ENCODE data around the gene VRK1.
A peak's percentile ranks its signal among the peaks of the same experiment; 100 is the strongest.

VRK1 gene

DNA sequence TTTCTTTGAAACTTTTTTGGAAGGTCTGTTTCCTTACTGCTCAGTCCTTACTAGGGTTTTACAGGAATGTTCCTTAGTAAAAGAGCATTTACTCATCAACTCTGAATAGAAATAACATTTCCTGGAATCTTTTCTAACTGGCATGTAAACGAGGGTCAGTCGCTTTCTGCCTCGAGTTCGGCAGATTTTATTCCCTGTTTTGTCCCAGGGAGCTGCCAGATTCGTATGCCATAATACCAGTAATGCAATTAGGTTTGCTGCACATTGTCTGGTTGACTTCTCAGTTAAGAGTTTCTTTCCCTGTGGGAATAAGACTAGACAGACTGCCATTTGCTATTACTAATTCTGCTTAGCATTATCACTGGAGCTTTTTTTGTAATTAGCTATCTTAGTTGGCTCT lies 91.9 kb downstream of the VRK1 start:
- peak; percentile 27 for DNase-seq

- no peak for DNase-seq
Observed at GRCh38 chr14:96893966-96894622, 96.9 kb downstream of the VRK1 start.

GRCh38 chr14:96894966-96895365 lies 97.8 kb downstream of the VRK1 start:
- DNase-seq, result no peak

DNA sequence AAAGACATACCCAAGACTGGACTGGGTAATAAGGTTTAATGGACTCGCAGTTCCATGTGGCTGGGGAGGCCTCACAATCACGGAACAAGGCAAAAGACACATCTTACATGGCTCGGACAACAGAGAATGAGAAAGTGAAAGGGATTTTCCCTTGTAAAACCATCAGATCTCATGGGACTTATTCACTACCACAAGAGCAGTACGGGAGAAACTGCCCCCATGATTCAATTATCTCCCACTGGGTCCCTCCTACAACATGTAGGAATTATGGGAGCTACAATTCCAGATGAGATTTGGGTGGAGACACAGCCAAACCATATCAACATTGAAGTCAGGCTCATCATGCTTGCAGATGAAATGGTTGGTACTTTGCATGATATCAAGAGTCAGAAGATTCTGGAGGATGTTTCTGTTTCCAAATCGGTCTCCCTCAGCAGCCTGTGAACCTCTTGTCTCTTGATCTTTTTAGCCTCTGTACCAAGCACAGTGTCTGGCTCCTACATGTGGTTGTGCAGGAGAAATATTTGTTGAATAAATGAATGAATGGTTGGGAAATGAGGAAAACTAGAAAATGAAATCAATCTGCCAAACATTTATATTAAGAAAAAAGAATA lies 98.6 kb downstream of the VRK1 start:
- DNase-seq, result no peak

DNA sequence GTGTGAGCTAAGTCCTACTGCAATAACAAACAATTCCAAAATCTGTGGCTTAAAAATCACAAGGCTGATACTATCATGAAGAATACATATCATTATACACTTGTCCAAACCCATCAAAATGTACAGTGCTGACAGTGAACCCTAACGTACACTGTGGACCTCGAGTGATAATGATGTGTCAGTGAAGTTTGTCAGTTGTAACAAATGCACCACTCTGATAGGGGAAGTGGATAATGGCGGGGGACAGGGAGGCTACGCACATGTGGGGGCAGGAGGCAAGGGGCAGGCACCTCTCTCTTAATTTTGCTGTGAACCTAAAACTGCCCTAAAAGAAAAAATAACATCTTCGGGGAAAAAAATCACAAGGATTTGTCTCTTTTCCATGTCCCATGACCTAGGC lies 100.0 kb downstream of the VRK1 start:
- DNase-seq, result no peak

DNA sequence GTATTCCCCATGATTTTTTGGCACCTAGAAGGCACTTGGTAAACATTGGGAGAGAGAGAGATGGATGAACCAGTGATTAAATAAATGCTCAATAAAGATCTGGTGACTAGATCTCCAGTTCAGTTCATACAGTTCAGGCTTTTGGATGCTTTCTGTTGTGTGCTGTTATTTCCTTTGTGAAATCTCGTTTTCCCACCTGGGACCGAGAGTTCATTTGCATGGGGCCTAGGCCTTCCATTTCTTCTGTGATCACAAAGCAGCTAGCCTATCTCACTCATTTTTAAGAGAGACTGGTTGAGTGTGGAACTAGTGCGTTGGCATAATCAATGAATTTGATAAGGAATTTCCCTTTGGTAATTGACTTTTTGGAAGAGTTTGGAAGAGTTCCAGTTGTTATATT lies 104.0 kb downstream of the VRK1 start:
- no peak for DNase-seq

DNA sequence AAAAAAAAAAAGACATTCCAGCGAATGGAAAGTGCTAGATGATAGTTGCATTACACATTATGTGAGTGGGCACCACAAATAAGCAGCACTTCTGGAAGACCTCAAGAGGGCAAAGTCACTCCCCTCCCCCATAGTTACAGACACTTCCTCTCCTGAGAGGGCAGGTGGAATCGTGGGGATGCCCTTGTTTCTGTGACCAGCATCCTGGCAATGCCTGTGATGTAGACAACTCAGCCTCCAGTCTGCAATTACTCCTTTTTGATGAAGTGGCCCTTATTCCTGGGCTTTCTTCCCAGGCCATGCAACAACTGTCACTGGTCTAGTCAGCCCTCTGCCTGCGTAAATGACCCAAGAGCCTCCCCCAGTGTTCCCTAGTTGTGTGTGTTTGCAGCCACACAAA lies 104.8 kb downstream of the VRK1 start:
- no peak for DNase-seq

- no peak for DNase-seq
Observed at GRCh38 chr14:96903444-96904023, 106.4 kb downstream of the VRK1 start.

GRCh38 chr14:96904201-96904600 lies 107.0 kb downstream of the VRK1 start:
- DNase-seq, result no peak

DNA sequence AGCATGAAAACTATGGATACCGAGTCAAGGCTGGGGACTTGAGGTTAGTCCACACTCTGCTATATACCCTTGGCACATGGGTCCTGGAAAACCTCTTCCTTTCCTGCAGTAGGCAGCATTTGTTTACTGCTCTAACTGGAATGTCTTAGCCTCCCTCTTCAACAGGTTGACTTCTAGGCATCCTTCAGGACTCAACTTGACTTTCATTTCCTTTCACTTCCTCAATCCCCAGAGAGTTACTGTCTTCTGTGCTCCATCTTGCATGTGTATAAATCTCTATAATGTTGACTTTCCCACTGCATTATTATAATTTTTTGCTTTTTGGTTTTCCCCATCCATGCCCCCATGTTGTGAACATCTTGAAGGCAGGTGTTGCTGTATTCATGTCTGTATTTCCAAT lies 107.9 kb downstream of the VRK1 start:
- no peak for DNase-seq

- DNase-seq, result no peak
Observed at GRCh38 chr14:96905825-96906224, 108.6 kb downstream of the VRK1 start.

GRCh38 chr14:96906434-96906833 lies 109.3 kb downstream of the VRK1 start:
- DNase-seq, result no peak

- no peak for DNase-seq
Observed at GRCh38 chr14:96909841-96910364, 112.7 kb downstream of the VRK1 start.

DNA sequence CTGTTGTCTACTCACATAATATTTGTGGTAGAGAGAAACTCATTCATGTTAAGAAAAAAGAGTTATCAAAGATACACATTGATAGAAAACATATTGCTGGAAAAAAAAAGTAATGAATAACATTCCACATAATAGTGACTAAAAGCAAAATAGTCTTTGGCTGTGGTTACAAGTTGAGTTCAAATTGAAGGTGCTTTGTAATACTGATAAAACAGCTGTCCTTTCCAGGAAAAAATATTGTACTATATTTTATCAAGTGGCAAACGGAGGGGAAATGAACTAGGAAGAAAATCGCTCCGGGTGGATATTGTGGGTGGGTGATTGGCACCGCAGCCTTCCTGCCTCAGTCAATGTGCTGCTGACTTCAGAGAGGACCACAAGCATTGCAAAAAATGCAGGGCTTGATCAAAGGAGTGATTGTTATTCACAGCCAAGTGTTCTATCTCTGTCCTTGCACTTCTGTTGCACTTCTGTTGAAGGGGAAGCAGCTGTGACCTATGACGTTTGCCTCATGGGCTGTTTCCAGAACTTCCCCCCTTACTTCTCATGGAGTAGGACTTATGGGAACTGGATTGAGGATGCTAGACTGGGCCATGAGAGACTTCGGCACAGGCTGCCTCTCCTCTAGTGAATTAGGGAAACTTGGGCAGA lies 114.4 kb downstream of the VRK1 start:
- DNase-seq, result no peak

GRCh38 chr14:96914571-96915128 lies 117.5 kb downstream of the VRK1 start:
- peak; percentile 49 for DNase-seq

DNA sequence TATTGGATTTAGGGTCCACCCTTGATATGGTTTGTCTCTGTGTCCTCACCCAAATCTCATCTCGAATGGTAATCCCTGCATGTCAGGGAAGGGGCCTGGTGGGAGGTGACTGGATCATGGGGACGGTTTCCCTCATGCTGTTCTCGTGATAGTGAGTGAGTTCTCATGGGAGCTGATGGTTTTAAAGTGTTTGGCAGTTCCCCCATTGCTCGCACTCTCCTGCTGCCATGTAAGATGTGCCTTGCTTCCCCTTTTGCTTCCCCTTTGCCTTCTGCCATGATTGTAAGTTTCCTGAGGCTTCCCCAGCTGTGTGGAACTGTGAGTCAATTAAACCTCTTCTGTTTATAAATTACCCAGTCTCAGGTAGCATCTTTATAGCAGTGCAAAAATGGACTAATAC lies 118.3 kb downstream of the VRK1 start:
- no peak for DNase-seq

GRCh38 chr14:96916751-96917150 lies 119.6 kb downstream of the VRK1 start:
- no peak for DNase-seq

DNA sequence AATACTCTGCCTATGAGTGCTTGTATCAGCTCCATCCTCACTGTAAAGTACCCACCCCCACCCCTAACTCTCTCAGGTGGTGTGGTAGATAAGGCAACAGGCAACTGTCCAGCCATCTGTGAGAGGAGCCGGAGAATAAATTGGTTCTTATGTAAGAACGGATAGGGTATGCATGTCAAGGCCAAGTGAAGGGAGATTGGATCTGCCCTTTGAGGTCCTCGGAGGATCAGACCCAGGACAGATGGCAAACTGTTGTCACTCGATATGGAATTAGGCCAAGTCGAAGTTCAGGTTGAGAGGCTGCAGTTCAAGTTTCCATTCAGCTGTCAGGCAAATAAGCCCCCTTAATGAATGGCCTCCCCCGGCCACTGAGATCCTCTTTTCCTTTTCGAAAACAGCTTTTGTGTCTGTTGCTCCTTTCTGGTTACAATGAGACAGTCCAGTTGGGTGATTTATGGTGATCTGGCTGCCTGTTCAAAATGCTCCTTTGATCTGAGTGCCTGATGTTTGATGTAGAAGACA lies 120.3 kb downstream of the VRK1 start:
- peak; percentile 96 for DNase-seq

DNA sequence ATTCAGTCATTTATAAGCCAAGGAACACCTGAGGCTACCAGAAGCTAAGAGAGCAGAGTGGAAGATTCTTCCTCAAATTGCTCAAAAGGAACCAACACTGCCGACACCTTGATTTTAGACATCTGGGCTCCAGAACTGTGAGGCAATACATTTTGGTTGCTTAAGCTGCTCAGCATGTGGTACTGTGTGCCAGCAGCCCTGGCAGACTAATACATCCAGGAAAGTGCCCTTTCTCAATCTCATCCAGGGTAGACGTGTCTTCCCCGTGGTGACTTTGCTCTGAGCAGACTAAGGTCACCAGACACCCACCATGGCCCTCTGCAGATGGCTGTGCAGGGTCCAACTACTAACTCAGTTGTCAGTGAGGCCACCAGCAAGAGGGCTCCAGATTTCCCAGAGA lies 122.8 kb downstream of the VRK1 start:
- DNase-seq, result no peak

DNA sequence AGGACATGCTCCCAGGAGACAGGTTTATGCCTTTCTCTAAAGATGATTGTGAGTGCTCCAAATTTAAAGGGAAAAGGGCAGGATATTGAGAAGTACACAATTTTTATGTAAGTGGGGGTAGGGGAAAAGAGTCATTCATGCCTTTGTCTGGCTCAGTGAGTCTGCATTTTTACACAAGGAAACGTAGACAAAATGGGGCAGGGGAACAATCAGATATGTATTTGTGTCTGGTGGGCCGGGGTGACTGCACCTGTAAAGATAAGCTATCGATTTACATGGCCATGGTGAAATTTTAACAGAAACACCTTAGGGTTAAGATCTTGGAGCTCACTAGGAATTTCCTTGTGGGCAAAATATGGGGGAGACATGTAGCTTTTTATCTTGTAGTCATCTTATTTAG lies 123.6 kb downstream of the VRK1 start:
- DNase-seq, result no peak

DNA sequence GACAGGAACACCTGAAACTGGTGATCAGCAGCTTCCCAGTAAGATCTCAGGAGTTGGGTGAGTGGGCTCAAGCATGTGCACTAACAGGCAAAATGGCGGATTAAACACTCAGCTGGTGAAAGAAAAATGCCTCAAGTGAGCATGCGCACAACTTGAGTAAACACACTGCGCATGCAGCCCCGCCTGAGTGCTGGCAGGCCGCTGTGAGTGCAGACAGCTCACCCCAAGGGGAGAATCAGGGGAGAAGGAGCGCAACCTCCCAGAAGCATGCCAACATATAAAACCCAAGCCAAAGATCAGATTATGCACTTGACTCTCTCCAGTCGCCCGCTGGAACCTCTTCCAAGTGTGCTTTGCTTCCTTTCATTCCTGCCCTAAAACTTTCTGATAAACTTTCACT lies 125.8 kb downstream of the VRK1 start:
- DNase-seq, result no peak

DNA sequence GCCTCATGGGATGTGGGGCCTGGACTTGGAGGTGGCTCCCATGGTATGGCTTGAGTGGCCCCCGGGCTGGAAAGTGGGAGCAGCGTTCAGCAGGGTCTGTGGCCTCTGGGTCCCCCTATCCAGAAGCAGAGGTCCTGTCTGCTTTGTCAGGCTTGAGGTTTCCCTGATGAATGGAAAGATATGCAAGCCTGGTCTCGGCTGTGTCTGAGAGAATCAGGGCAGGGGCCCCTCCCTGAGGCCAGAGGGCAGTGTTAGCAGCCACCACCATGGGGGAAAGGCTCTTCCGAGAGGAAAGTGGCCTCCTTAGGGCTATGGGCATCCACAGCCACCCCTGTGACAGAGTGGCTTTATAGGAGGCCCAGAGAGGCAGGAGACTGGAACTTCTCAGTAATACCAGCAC lies 128.2 kb downstream of the VRK1 start:
- DNase-seq, result no peak

GRCh38 chr14:96926001-96926400 lies 128.8 kb downstream of the VRK1 start:
- DNase-seq, result no peak

All from NCI-H2171 treated with DMSO at 0.1 percent for 48 hours (cell line).